T1000 (cell line): Measurements from ENCODE around the gene PCDHGB2.
"Not testable (repeated sequence)": the region's sequence is repeated elsewhere in the genome, so short reads cannot be mapped to it uniquely, and the experiment has no call there.

ENCODE experiments used
- DNase-seq: peaks from one replicate; lab custom pipeline; 2025; ENCODE audit warnings: mixed read lengths; lab: John Stamatoyannopoulos, UW

Gene PCDHGB2

GRCh38 chr5:141384471-141385267 lies 24.9 kb downstream of the PCDHGB2 start:
- no peak for DNase-seq

- not testable (repeated sequence) for DNase-seq
These were observed 27.9 kb downstream of the PCDHGB2 start, which contains the start of gene PCDHGB4 for GRCh38 chr5:141387557-141388311. Gene PCDHGB4, plus strand, starts transcription at chr5:141387698. Its CDS starts 187 bp downstream, at chr5:141387885.

GRCh38 chr5:141388661-141389060 lies 28.9 kb downstream of the PCDHGB2 start:
- no peak for DNase-seq

DNA sequence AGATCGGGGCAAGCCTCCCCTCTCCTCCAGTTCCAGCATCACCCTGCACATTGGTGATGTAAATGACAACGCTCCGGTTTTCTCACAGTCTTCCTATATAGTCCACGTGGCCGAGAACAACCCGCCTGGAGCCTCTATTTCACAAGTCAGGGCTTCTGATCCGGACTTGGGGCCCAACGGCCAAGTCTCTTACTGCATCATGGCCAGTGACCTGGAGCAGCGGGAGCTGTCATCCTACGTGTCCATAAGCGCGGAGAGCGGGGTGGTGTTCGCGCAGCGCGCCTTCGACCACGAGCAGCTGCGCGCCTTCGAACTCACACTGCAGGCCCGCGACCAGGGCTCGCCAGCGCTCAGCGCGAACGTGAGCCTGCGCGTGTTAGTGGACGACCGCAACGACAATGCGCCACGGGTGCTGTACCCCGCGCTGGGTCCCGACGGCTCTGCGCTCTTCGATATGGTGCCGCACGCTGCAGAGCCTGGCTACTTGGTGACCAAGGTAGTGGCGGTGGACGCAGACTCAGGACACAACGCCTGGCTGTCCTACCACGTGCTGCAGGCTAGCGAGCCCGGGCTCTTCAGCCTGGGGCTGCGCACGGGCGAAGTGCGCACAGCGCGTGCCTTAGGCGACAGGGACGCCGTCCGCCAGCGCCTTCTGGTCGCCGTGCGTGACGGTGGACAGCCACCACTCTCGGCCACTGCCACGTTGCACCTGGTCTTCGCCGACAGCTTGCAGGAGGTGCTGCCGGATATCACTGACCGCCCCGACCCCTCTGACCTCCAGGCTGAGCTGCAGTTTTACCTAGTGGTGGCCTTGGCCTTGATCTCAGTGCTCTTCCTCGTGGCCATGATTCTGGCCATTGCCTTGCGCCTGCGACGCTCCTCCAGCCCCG lies 29.6 kb downstream of the PCDHGB2 start:
- DNase-seq, result no peak

GRCh38 chr5:141392429-141393198 lies 32.8 kb downstream of the PCDHGB2 start, which contains the start of gene PCDHGA8:
Gene PCDHGA8, plus strand, starts transcription at chr5:141392633. Its CDS starts 181 bp downstream, at chr5:141392814.
- no peak for DNase-seq

DNA sequence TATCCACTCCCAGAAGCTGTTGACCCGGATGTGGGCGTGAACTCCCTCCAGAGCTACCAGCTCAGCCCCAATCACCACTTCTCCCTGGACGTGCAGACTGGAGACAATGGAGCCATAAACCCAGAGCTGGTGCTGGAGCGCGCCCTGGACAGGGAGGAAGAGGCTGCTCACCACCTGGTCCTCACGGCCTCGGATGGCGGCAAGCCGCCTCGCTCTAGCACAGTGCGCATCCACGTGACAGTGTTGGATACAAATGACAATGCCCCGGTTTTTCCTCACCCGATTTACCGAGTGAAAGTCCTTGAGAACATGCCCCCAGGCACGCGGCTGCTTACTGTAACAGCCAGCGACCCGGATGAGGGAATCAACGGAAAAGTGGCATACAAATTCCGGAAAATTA lies 33.5 kb downstream of the PCDHGB2 start:
- no peak for DNase-seq

- not testable (repeated sequence) for DNase-seq
These were observed 34.8 kb downstream of the PCDHGB2 start for GRCh38 chr5:141394401-141395187.

GRCh38 chr5:141397756-141398551 lies 38.2 kb downstream of the PCDHGB2 start, which contains the start of gene PCDHGB5:
Gene PCDHGB5, plus strand, starts transcription at chr5:141397947. Its CDS starts 181 bp downstream, at chr5:141398128.
- DNase-seq, result peak; percentile 52

DNA sequence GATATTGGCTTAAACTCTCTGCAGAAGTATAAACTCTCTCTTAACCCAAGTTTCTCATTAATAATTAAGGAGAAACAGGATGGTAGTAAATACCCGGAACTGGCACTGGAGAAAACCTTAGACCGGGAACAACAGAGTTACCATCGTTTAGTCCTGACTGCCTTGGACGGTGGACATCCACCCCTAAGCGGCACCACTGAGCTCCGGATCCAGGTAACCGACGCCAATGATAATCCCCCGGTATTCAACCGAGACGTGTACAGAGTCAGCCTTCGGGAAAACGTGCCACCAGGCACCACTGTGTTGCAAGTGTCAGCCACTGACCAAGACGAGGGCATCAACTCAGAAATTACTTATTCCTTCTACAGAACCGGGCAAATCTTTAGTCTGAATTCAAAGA lies 38.8 kb downstream of the PCDHGB2 start:
- no peak for DNase-seq

DNA sequence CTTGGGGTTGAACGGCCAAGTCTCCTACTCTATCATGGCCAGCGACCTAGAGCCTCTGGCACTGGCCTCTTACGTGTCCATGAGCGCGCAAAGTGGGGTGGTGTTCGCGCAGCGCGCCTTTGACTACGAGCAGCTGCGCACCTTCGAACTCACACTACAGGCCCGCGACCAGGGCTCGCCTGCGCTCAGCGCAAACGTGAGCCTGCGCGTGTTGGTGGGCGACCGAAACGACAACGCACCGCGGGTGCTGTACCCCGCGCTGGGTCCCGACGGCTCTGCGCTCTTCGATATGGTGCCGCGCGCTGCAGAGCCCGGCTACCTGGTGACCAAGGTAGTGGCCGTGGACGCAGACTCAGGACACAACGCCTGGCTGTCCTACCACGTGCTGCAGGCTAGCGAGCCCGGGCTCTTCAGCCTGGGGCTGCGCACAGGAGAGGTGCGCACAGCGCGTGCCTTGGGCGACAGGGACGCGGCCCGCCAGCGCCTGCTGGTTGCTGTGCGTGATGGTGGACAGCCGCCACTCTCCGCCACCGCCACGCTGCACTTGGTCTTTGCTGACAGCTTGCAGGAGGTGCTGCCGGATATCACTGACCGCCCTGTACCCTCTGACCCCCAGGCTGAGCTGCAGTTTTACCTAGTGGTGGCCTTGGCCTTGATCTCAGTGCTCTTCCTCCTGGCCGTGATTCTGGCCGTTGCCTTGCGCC lies 39.9 kb downstream of the PCDHGB2 start:
- DNase-seq, result no peak

DNA sequence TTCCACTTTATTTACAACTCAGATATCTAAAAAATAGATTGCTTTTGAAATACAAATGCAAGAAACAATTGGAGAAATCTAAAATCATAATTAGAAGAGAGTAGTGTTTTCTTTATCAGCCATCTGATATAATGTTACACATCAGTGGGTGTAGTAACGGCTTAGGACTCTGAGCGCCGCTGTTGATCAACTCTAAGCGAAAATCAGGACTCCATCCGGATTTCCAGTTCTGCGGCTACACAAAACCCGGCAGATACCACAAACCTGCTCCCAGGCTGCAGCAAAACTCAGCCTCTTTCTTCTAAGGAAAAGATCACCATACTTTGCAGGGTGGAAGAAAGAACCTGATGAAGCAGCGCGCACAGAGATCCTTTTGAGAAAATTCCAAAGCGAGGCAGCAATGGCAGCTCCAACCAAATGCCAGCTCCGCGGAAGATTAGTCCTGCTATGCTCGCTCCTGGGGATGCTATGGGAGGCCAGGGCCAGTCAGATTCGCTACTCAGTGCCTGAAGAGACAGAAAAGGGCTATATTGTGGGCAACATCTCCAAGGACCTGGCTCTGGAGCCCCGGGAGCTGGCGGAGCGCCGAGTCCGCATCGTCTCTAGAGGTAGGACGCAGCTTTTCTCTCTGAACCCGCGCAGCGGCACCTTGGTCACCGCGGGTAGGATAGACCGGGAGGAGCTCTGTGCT lies 42.9 kb downstream of the PCDHGB2 start, which contains the start of gene PCDHGA9:
Gene PCDHGA9, plus strand, starts transcription at position 226 of the 691 bp plus-strand sequence. Its CDS starts 175 bp downstream, at position 401.
- no peak for DNase-seq

GRCh38 chr5:141403387-141403786 lies 43.6 kb downstream of the PCDHGB2 start:
- no peak for DNase-seq

- not testable (repeated sequence) for DNase-seq
These were observed 48.2 kb downstream of the PCDHGB2 start, which contains the start of gene PCDHGB6 for GRCh38 chr5:141407790-141408505. Gene PCDHGB6, plus strand, starts transcription at chr5:141408021. Its CDS starts 182 bp downstream, at chr5:141408203.

DNA sequence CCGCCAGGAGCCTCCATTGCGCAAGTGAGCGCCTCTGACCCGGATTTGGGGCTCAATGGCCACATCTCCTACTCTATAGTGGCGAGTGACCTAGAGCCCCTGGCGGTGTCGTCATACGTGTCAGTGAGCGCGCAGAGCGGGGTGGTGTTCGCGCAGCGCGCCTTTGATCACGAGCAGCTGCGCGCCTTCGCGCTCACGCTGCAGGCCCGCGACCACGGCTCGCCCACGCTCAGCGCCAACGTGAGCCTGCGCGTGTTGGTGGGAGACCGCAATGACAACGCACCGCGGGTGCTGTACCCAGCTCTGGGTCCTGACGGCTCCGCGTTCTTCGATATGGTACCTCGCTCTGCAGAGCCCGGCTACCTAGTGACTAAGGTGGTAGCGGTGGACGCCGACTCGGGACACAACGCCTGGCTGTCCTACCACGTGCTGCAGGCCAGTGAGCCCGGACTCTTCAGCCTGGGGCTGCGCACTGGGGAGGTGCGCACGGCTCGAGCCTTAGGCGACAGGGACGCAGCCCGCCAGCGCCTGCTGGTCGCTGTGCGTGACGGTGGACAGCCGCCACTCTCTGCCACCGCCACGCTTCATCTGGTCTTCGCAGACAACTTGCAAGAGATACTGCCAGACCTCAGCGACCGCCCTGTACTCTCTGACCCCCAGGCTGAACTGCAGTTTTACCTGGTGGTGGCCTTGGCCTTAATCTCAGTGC lies 50.0 kb downstream of the PCDHGB2 start:
- no peak for DNase-seq

DNA sequence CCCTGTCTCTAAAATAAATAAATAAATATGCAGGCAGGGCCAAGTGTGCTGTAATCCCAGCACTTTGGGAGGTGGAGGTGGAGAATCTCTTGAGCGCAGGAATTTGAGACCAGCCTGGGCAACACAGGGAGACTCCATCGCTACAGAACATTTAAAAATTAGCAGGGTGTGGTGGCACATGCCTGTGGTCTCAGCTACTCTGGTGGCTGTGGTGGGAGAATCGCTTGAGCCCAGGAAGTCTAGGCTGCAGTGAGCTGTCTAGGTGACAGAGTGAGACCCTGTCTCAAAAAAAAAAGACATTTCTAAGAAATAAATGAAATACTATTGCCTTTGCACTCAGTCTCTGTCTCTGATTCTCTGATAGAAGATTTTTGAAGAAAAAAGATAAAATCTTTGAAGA lies 51.8 kb downstream of the PCDHGB2 start:
- no peak for DNase-seq
